H9 (cell line): Measurements from ENCODE around the gene IQSEC1. TPM values are rescaled to one million over a fixed set of nuclear protein-coding genes. Genes with fewer than 3 reads are reported as not detected.

Source experiments
- DNase-seq: peaks from one replicate; pipeline ENCODE4 v3.0.0-alpha.2; 2017
- H2AFZ ChIP-seq: one replicate; pipeline ENCODE4 v1.6.1; 2013; ENCODE audit warnings: mild to moderate bottlenecking, low read length, control low read depth, moderate library complexity
- H2AK5ac ChIP-seq: 2 replicates; pipeline ENCODE4 v1.6.1; 2013; ENCODE audit warnings: low read length, control low read depth, mixed read lengths; ENCODE audit not compliant: insufficient read length
- H2BK120ac ChIP-seq: one replicate; pipeline ENCODE4 v1.6.1; 2013; ENCODE audit warnings: low read depth, mild to moderate bottlenecking, low read length, control low read depth, inconsistent platforms; ENCODE audit not compliant: poor library complexity, severe bottlenecking
- H2BK12ac ChIP-seq: 2 replicates; pipeline ENCODE4 v1.6.1; 2013; ENCODE audit warnings: low read length, control low read depth, mixed read lengths, low read depth; ENCODE audit not compliant: insufficient read length
- H2BK15ac ChIP-seq: 2 replicates; pipeline ENCODE4 v1.6.1; 2013; ENCODE audit warnings: low read depth, low read length, control low read depth
- H2BK20ac ChIP-seq: one replicate; pipeline ENCODE4 v1.6.1; 2013; ENCODE audit warnings: low read depth, mild to moderate bottlenecking, low read length, control low read depth, inconsistent platforms; ENCODE audit not compliant: poor library complexity, severe bottlenecking
- H2BK5ac ChIP-seq: 2 replicates; pipeline ENCODE4 v1.6.1; 2013; ENCODE audit warnings: low read length, control low read depth, mixed read lengths; ENCODE audit not compliant: insufficient read length
- H3K14ac ChIP-seq: 2 replicates; pipeline ENCODE4 v1.6.1; 2013; ENCODE audit warnings: low read length, control low read depth; ENCODE audit not compliant: insufficient read depth
- H3K18ac ChIP-seq: 2 replicates; pipeline ENCODE4 v1.6.1; 2013; ENCODE audit warnings: low read depth, mild to moderate bottlenecking, mixed read lengths, low read length, control low read depth; ENCODE audit not compliant: insufficient read length
- H3K23ac ChIP-seq: 2 replicates; pipeline ENCODE4 v1.6.1; 2013; ENCODE audit warnings: low read length, control low read depth, mixed read lengths, low read depth; ENCODE audit not compliant: insufficient read length
- H3K23me2 ChIP-seq: 2 replicates; pipeline ENCODE4 v1.6.1; 2013; ENCODE audit warnings: low read depth, mild to moderate bottlenecking, mixed read lengths, low read length, control low read depth; ENCODE audit not compliant: insufficient read length, poor library complexity, severe bottlenecking
- H3K27ac ChIP-seq: 2 replicates; pipeline ENCODE4 v1.5.1; 2013; ENCODE audit warnings: low read length, control low read depth, mixed read lengths, low read depth; ENCODE audit not compliant: insufficient read length
- H3K27me3 ChIP-seq: 2 replicates; pipeline ENCODE4 v1.6.1; 2013; ENCODE audit warnings: low read length, control low read depth, inconsistent platforms; ENCODE audit not compliant: insufficient read depth
- H3K4ac ChIP-seq: 2 replicates; pipeline ENCODE4 v1.6.1; 2013; ENCODE audit warnings: low read depth, mild to moderate bottlenecking, control low read depth, inconsistent platforms, low read length, moderate library complexity
- H3K4me1 ChIP-seq: 2 replicates; pipeline ENCODE4 v1.6.1; 2013; ENCODE audit warnings: low read length, control low read depth, inconsistent platforms; ENCODE audit not compliant: insufficient read depth
- H3K4me2 ChIP-seq: 2 replicates; pipeline ENCODE4 v1.6.1; 2013; ENCODE audit warnings: low read length, control low read depth, mixed read lengths; ENCODE audit not compliant: insufficient read length, insufficient read depth
- H3K56ac ChIP-seq: 2 replicates; pipeline ENCODE4 v1.6.1; 2013; ENCODE audit warnings: low read depth, mild to moderate bottlenecking, mixed read lengths, low read length, control low read depth; ENCODE audit not compliant: insufficient read length
- H3K79me1 ChIP-seq: 2 replicates; pipeline ENCODE4 v1.6.1; 2013; ENCODE audit warnings: low read depth, mild to moderate bottlenecking, moderate library complexity, low read length, control low read depth, inconsistent platforms; ENCODE audit not compliant: insufficient read depth, poor library complexity, severe bottlenecking
- H3K79me2 ChIP-seq: 2 replicates; pipeline ENCODE4 v1.6.1; 2013; ENCODE audit warnings: low read length, control low read depth, inconsistent platforms; ENCODE audit not compliant: insufficient read depth
- H3K9ac ChIP-seq: 2 replicates; pipeline ENCODE4 v1.6.1; 2013; ENCODE audit warnings: low read length, control low read depth, mixed read lengths; ENCODE audit not compliant: insufficient read length; ENCODE audit errors: extremely low read depth
- H3K9me3 ChIP-seq: one replicate; pipeline ENCODE4 v1.6.1; 2013; ENCODE audit warnings: low read depth, low read length, inconsistent platforms; ENCODE audit not compliant: control insufficient read depth
- H3T11ph ChIP-seq: one replicate; pipeline ENCODE4 v1.6.1; 2013; ENCODE audit warnings: mild to moderate bottlenecking, low read length, control low read depth, inconsistent platforms
- H4K20me1 ChIP-seq: one replicate; pipeline ENCODE4 v1.6.1; 2013; ENCODE audit not compliant: control insufficient read depth, insufficient read length, insufficient read depth
- H4K5ac ChIP-seq: 2 replicates; pipeline ENCODE4 v1.6.1; 2013; ENCODE audit warnings: low read depth, mild to moderate bottlenecking, mixed read lengths, low read length, control low read depth; ENCODE audit not compliant: insufficient read length
- H4K8ac ChIP-seq: replicated peaks from 2 replicates; pipeline ENCODE4 v1.6.1; 2013; ENCODE audit warnings: low read length, control low read depth, mixed read lengths, low read depth; ENCODE audit not compliant: insufficient read length
- H4K91ac ChIP-seq: 2 replicates; pipeline ENCODE4 v1.6.1; 2013; ENCODE audit warnings: low read depth, mild to moderate bottlenecking, moderate library complexity, mixed read lengths, low read length, control low read depth; ENCODE audit not compliant: insufficient read length
- H3K27ac Mint-ChIP-seq, 3 experiments: 2 replicates in 2 of 3; 3 replicates in 1 of 3; pipeline ENCODE4 v1.8.0; 2020 to 2021; ENCODE audit warnings: mixed read lengths in 3 of 3, mild to moderate bottlenecking in 1 of 3, moderate library complexity in 1 of 3
- H3K27me3 Mint-ChIP-seq: 2 replicates; pipeline ENCODE4 v1.8.0; 2021; ENCODE audit warnings: low read depth, mild to moderate bottlenecking, moderate library complexity, mixed read lengths
- H3K36me3 Mint-ChIP-seq, 3 experiments: 2 replicates in 2 of 3; 3 replicates in 1 of 3; pipeline ENCODE4 v1.8.0; 2020 to 2021; ENCODE audit warnings: low read depth in 3 of 3, mixed read lengths in 3 of 3; ENCODE audit not compliant: insufficient read depth in 1 of 3
- H3K4me1 Mint-ChIP-seq, 2 experiments: 2 replicates each; pipeline ENCODE4 v1.8.0; 2020; ENCODE audit warnings: mixed read lengths in 2 of 2
- H3K4me3 Mint-ChIP-seq, 2 experiments: 2 replicates in 1 of 2; 3 replicates in 1 of 2; pipeline ENCODE4 v1.8.0; 2020 to 2021; ENCODE audit warnings: mild to moderate bottlenecking in 2 of 2, mixed read lengths in 2 of 2, moderate library complexity in 1 of 2
- H3K9me3 Mint-ChIP-seq, 2 experiments: 2 replicates in 1 of 2; 3 replicates in 1 of 2; pipeline ENCODE4 v1.8.0; 2020; ENCODE audit warnings: mild to moderate bottlenecking in 2 of 2, mixed read lengths in 2 of 2, moderate library complexity in 1 of 2
- WGBS: extraction: QIAGEN DNeasy Blood & Tissue Kit; methylation state at CpG from one replicate; pipeline ENCODE4 v1.1.7; 2013; ENCODE audit warnings: missing lambda C conversion rate, low lambda C conversion rate, mixed read lengths; ENCODE audit not compliant: insufficient read length; ENCODE audit errors: extremely low coverage; 5-methylcytosine and 5-hydroxymethylcytosine counted together
- total RNA-seq: library from RNA; stranded (reverse); gene quantifications from 2 replicates; pipeline ENCODE4 v1.2.1, GENCODE V29; 2021
- TF ChIP-seq, protein P1 (sequence below): fragments of 200-600 bp; sonication (generic); conservative IDR thresholded peaks from 3 replicates; pipeline ENCODE4 v1.8.0; 2021; ENCODE audit warnings: antibody characterized with exemption, mild to moderate bottlenecking

The IQSEC1 gene
- total RNA-seq, 1 experiment from 2014 or later, result 19.1 TPM

DNA sequence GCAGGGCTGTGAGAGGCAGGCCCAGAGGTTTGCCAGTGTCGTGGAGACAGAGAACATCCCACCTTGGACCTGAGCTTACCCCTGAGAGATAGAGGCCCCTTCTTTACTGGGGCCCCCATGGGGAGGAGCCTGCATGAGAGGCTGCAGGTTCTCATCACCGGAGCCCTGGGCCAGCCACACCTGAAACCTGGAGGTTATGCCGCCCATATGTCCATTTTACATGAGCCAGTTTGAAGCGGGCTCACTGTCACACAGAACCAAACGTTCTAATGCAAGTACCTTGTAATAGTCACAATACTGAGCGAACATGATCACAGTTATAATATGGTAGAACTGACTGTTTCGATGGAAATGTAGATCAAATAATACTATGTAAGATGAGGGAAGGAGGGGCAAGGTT is 6.3 kb upstream of the IQSEC1 start:
- H3K79me2 ChIP-seq, result no peaks in the 10 kb centered on the region

More for the DNA sequence above, 6.3 kb upstream of the IQSEC1 start:
- no peak overlapping the region for H3K4me3 Mint-ChIP-seq
- no peaks in the 10 kb centered on the region for H4K20me1 ChIP-seq
- H2BK120ac ChIP-seq, result no peak overlapping the region
- no peak overlapping the region for H3K4me2 ChIP-seq
- H3K79me1 ChIP-seq, result no peaks in the 10 kb centered on the region
- H3K4ac ChIP-seq, result no peak overlapping the region
- H3K9me3 ChIP-seq, result no peaks in the 10 kb centered on the region
- WGBS, result no CpG with 5 or more reads among the region's 7 CpGs
- H4K8ac ChIP-seq, result no peak overlapping the region
- no peak overlapping the region for H2AFZ ChIP-seq
- H3K18ac ChIP-seq, result no peak overlapping the region
- no peak for DNase-seq
- no peak overlapping the region for H3K14ac ChIP-seq
- no peak overlapping the region for H3T11ph ChIP-seq
- no peak overlapping the region for H3K56ac ChIP-seq
- no peaks in the 10 kb centered on the region for H3K9me3 Mint-ChIP-seq
- no peak overlapping the region for H4K91ac ChIP-seq
- H2AK5ac ChIP-seq, result no peak overlapping the region
- no peaks in the 10 kb centered on the region for H3K36me3 Mint-ChIP-seq
- H3K4me1 ChIP-seq, result no peaks in the 10 kb centered on the region
- no peak overlapping the region for H2BK5ac ChIP-seq
- H3K4me1 Mint-ChIP-seq, result peaks cover 6 to 22% of the 10 kb centered on the region in 2 experiments
- TF ChIP-seq, protein P1, sequence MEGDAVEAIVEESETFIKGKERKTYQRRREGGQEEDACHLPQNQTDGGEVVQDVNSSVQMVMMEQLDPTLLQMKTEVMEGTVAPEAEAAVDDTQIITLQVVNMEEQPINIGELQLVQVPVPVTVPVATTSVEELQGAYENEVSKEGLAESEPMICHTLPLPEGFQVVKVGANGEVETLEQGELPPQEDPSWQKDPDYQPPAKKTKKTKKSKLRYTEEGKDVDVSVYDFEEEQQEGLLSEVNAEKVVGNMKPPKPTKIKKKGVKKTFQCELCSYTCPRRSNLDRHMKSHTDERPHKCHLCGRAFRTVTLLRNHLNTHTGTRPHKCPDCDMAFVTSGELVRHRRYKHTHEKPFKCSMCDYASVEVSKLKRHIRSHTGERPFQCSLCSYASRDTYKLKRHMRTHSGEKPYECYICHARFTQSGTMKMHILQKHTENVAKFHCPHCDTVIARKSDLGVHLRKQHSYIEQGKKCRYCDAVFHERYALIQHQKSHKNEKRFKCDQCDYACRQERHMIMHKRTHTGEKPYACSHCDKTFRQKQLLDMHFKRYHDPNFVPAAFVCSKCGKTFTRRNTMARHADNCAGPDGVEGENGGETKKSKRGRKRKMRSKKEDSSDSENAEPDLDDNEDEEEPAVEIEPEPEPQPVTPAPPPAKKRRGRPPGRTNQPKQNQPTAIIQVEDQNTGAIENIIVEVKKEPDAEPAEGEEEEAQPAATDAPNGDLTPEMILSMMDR, result no peak
- H4K5ac ChIP-seq, result no peak overlapping the region
- H2BK12ac ChIP-seq, result no peak overlapping the region
- no peak overlapping the region for H3K27ac ChIP-seq
- no peak overlapping the region for H2BK20ac ChIP-seq
- no peak overlapping the region for H3K9ac ChIP-seq
- H2BK15ac ChIP-seq, result no peak overlapping the region
- no peak overlapping the region for H3K23ac ChIP-seq
- H3K27ac Mint-ChIP-seq, result no peak overlapping the region
- H3K27me3 ChIP-seq, result no peaks in the 10 kb centered on the region; the same call in 1 of the 2 replicates
- H3K23me2 ChIP-seq, result no peaks in the 10 kb centered on the region
- peaks cover 32% of the 10 kb centered on the region for H3K27me3 Mint-ChIP-seq
